GM11168 (cell line): ENCODE data around the gene TXK.

Source experiments
- in situ Hi-C: fragments of 300-500 bp; cut with MboI; formaldehyde crosslinking; loops from one replicate; pipeline ENCODE4 v1.12.0; 2022; ENCODE audit warnings: low sequenced_read_pairs; ENCODE audit not compliant: unreplicated experiment

The TXK gene

DNA sequence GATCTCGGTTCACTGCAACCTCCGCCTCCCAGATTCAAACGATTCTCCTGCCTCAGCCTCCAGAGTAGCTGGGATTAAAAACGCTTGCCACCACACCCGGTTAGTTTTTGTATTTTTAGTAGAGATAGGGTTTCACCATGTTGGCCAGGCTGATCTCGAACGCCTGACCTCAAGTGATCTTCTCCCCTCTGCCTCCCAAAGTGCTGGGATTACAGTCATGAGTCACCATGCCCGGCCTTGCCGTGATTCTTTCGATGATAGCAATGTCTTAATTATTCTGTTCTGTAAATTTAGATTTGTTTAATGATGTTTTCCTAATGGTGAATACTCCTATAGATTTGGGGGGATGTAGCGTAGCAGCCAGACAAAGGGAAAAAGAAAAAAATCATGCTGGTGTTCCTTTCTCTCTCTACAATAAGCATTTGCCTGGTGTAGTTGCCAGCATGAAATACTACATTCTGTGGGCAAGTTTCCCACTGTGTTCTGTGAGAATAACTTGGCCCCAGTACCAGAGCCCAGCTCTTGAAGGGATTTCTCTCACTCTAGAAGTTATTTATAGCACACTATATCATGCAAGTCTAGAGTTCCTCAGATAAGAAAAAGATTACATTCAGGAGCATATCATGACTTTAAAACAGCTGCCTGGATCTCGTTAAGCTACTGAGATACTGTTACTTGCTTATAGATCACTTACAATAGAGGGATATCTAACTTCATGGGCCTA lies 102.1 kb downstream of the TXK start:
- in situ Hi-C loops: no loop called here

DNA sequence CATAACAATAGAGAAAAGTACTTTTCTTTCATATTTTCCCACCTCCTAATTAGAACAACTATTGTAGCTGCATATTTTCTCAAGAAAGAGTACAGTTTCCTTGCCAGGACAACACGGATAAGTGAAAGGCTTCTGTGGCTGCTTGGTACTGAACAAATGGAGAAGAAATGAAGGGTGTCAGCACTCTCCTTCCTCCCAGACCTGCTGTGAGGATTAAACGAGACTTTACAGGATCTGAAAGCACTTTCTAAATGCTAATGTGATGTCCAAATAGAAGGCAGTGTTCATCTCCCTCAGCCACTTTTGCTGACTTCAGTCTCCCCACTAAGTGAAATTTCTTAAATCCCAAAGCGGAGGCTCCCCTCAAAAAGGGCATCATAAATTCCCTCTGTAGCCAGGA lies 103.6 kb downstream of the TXK start:
- in situ Hi-C loops: no loop called here

DNA sequence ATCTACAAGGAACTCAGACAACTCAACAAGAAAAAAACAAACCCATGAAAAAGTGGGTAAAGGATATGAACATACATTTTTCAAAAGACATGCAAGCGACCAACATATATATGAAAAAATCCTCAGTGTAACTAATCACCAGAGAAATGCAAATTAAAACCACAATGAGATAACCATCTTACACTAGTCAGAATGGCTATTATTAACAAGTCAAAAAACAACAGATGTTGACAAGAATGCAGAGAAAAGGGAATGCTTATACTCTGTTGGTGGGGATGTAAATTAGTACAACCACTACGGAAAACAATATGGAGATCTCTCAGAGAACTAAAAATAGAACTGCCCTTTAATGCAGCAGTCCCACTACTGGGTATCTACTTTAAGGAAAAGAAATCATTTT lies 105.4 kb downstream of the TXK start:
- in situ Hi-C loops: no loop called here

DNA sequence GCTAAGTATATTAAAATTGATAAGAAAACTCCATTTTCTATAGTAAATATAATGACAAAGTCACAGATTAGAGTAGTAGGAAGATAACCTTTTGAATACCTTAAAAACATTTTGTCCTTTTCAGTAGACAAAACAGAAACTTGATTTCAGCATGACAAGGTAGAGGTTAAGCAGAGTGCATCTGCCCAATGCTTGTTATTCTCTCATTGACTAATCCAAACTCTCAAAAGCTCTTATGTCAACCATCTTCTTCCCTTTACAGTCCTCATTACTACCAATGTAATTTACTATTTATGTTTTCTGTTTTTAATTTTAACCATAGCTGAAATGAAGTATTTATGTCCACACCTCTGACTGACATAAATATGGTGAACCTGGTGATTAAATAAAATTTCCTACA lies 106.4 kb downstream of the TXK start:
- in situ Hi-C loops: no loop called here

DNA sequence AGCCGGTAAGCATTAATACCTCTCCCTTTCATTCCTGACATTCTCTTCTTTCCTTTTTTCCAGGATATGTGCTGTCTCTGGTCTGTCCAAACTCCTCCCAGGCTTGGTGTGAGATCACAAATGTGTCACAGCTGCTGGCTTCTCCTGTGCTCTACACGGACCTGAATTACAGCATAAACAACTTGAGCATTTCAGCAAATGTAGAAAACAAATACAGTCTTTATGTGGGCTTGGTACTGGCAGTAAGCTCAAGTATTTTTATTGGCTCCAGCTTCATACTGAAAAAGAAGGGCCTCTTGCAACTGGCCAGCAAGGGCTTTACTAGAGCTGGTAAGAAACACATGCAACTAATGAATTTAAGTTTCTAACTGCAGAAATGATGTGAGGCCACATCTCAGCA lies 109.0 kb downstream of the TXK start:
- in situ Hi-C loops: no loop called here

DNA sequence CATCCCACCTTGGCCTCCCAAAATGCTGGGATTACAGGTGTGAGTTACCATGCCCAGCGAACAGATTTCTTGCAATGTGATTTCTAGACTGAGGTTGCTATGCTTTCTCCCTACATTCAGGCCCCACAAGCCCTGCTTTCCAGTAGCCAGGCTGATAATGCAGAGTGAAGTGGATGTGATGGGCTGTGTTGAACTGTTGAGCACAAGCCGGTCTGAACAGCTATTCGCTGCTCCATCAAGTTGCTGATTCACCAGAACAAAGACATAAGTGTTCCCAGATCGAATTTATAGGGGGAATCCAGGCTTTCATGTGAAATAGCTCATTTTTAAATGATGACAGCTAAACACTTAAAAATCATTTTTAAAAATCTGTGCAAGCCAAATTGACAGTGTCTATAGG lies 109.5 kb downstream of the TXK start:
- in situ Hi-C loops: no loop called here

DNA sequence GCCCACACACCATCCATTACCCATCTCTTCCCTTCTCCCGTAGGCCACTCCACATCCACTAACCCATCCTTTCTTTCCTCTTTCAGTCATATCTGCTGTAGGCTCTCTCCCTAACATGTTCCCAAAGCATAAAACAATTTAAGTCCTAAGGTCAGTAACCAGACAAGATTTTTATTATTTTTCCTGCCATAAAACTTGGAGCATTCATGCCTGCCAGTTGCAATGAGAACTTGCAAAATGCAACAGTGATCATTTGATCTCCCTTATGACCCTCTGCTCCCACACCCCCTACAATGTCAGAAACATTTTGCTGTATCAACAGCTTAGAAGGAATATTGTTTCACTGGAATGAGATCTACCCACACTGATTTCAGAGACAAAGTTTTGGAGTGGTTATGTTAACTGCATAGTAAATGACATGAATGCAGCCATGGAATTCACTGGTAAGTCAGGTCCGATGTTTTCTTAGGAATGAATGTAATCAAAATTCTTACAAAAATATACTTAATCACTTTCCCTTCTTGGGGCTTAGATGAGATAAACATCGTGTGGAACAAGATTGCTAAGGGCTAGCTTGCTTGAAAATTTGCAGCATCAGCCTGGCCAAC lies 111.8 kb downstream of the TXK start:
- in situ Hi-C loops: no loop called here

DNA sequence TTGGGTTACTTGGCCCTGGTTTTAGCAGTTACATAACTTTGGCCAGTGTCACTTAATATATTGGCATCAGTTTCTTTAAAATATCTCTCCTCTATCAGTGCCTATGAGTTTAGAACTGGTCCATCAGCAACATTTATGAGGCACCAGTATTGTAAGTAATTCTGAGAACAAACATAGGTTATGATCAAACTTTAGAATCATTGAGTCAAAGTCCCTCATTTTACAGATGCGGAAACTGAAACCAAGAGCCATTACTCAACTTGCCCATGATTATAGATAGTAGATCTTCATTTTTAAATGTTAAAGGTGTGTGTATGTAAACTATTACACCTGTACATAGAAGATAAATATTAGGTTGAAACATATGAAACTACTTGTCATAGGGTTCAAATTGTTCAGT lies 113.0 kb downstream of the TXK start:
- in situ Hi-C loops: no loop called here

DNA sequence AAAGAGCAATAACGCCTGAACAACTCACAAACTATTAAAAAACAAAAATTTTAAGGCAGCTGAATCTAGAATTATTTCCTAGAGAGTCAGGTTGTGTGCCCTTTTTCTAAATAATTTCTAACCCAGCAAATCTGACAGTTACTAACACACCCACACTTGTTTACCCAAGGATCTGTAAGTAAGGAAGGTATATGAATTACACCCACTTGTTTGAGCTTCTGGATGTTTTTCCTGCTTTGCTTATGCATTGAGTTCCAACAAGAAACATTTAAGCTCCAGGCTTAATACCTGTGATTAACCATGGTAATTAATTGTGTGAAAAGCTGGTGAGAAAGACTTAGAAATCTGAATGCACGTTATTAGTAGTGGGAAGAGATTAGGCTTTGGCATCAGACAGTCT lies 115.9 kb downstream of the TXK start:
- in situ Hi-C loops: no loop called here

DNA sequence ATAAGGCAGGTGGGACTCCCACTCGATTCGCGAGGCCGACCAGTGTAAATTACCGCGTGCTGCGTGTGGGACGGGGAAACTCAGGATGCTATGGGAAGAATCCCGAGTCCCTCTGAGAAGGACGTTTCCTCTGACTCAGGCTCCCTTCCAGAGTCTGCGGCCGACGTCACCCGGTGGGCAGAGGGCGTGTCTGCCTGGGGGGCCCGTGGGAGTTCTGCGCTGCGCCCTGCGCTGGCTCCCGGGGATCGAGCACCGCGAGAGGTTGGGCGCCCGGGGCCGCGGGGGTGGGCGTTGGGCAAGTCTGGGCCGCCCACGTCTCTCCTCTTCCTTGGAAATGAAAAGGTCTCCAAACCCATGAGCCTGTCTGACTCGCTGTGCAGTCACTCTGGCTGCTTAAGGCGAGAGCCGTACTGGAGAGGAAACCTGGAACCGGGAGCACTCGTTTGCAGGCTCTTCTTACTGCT lies 116.9 kb downstream of the TXK start:
- in situ Hi-C loops: no loop called here
